Body of pancreas (tissue), 4 donors: ENCODE measurements around the gene ABCB11. TPM values are rescaled to one million over a fixed set of nuclear protein-coding genes. Genes with fewer than 3 reads are reported as not detected.
"Not testable (repeated sequence)": the region's sequence is repeated elsewhere in the genome, so short reads cannot be mapped to it uniquely, and the experiment has no call there.

ENCODE experiments used
- ATAC-seq: fragments of 150-250 bp; one replicate; pipeline ENCODE4 v1.9.1; 2016
- DNase-seq, 4 donors: peaks; one replicate each; pipeline ENCODE4 v3.0.0-alpha.2; 2019
- H3K27ac ChIP-seq, 4 donors: fragments of 200-600 bp; sonication (generic); 1 replicate in 3 of 4; 2 replicates in 1 of 4; pipeline versions ENCODE4 v1.5.1 to v1.6.1; 2016 to 2019; ENCODE audit warnings: mild to moderate bottlenecking in 1 of 4, mixed read lengths in 1 of 4, moderate library complexity in 1 of 4
- H3K27me3 ChIP-seq, 2 donors: fragments of 200-600 bp; sonication (generic); one replicate each; pipeline ENCODE4 v1.6.0; 2016; ENCODE audit warnings: mild to moderate bottlenecking in 1 of 2
- H3K36me3 ChIP-seq, 2 donors: fragments of 200-600 bp; sonication (generic); replicated peaks in 1 of 2; 2 replicates each; pipeline ENCODE4 v1.5.1; 2016; ENCODE audit warnings: low read depth in 2 of 2; ENCODE audit not compliant: insufficient read depth in 1 of 2
- H3K4me1 ChIP-seq: fragments of 200-600 bp; sonication (generic); one replicate; pipeline ENCODE4 v1.6.0; 2016
- H3K4me3 ChIP-seq, 2 donors: fragments of 200-600 bp; sonication (generic); 1 replicate in 1 of 2; 2 replicates in 1 of 2; pipeline ENCODE4 v1.5.1; 2016 to 2019
- H3K9me3 ChIP-seq, 3 donors: fragments of 200-600 bp; sonication (generic); 1 replicate in 2 of 3; 2 replicates in 1 of 3; pipeline ENCODE4 v1.5.1; 2016
- CTCF ChIP-seq, 7 experiments: fragments of 450-650 bp in 4 of 7; fragments of 200-600 bp in 3 of 7; sonication (generic) in 3 of 7; IDR thresholded peaks; one replicate each; pipeline ENCODE4 v1.5.1; 2016 to 2019; ENCODE audit warnings: antibody characterized with exemption in 7 of 7
- POLR2A ChIP-seq, 3 donors: fragments of 450-650 bp; IDR thresholded peaks; one replicate each; pipeline ENCODE4 v1.6.1; 2016; ENCODE audit warnings: antibody characterized with exemption in 3 of 3, mild to moderate bottlenecking in 2 of 3
- WGBS, 2 donors: methylation state at CpG; one replicate each; pipeline ENCODE4 v1.1.5; 2017; 5-methylcytosine and 5-hydroxymethylcytosine counted together
- intact Hi-C: fragments of 100-400 bp; cut with DNase I; formaldehyde crosslinking; loops from one replicate; pipeline ENCODE4 v1.15.1; 2023
- total RNA-seq, 2 donors: library from RNA; depleted of rRNA; stranded (reverse); fragments of >200 nt; gene quantifications; one replicate each; pipeline ENCODE4 v1.1.0, GENCODE V29; 2016

Gene ABCB11
- total RNA-seq, 2 donors from 2014 or later: 0.33 TPM; not detected in 1

- intact Hi-C loops: no loop called here
- H3K9me3 ChIP-seq: no peaks in the 10 kb centered on the region
- H3K27me3 ChIP-seq: no peaks in the 10 kb centered on the region
- H3K4me3 ChIP-seq: no peak overlapping the region
- peaks cover 24% of the 10 kb centered on the region for H3K4me1 ChIP-seq
- H3K27ac ChIP-seq: no peak overlapping the region
- H3K36me3 ChIP-seq: no peaks in the 10 kb centered on the region
- ATAC-seq: no peak
- no peak for TF ChIP-seq POLR2A (IDR thresholded peaks at IDR 0.05)
- TF ChIP-seq CTCF (IDR thresholded peaks at IDR 0.05): no peak
- DNase-seq: no peak
- 61 to 70% methylated on average over 3 of the region's 3 CpGs for WGBS, 2 donors
Measured at GRCh38 chr2:169014780-169015179, 16.3 kb downstream of the ABCB11 start.

GRCh38 chr2:169013628-169014026, 17.5 kb downstream of the ABCB11 start:
- Histone ChIP-seq H3K9me3 (no peaks in the 10 kb centered on the region), H3K4me3 (no peak overlapping the region), H3K27me3 (no peaks in the 10 kb centered on the region), H3K36me3 (no peaks in the 10 kb centered on the region), H3K27ac (peak overlapping the region in 1 of 4 donors; percentile 60), H3K4me1 (peaks cover 26% of the 10 kb centered on the region)
- TF ChIP-seq POLR2A (IDR thresholded peaks at IDR 0.05): no peak
- no peak for TF ChIP-seq CTCF (IDR thresholded peaks at IDR 0.05)
- DNase-seq (no peak), ATAC-seq (no peak)
- 46 to 48% methylated on average over 4 of the region's 4 CpGs for WGBS, 2 donors
- intact Hi-C loops: no loop called here

- no peak for ATAC-seq
- DNase-seq: no peak
- intact Hi-C loops: no loop called here
- H3K36me3 ChIP-seq: no peaks in the 10 kb centered on the region
- H3K9me3 ChIP-seq: no peaks in the 10 kb centered on the region
- 30 to 32% methylated on average over 6 of the region's 6 CpGs for WGBS, 2 donors
- H3K27ac ChIP-seq: peak overlapping the region in 1 of 4 donors; percentile 60
- H3K4me3 ChIP-seq: no peak overlapping the region
- peaks cover 26% of the 10 kb centered on the region for H3K4me1 ChIP-seq
- H3K27me3 ChIP-seq: no peaks in the 10 kb centered on the region
- TF ChIP-seq CTCF (IDR thresholded peaks at IDR 0.05) (no peak), POLR2A (IDR thresholded peaks at IDR 0.05) (no peak)
Measured at GRCh38 chr2:169012812-169013627, 18.1 kb downstream of the ABCB11 start.

- H3K4me3 ChIP-seq, intact Hi-C loops, H3K27me3 ChIP-seq, H3K36me3 ChIP-seq, H3K9me3 ChIP-seq: not testable (repeated sequence)
- Histone ChIP-seq H3K4me1 (peaks cover 26% of the 10 kb centered on the region), H3K27ac (peak overlapping the region in 1 of 4 donors; percentile 60)
- ATAC-seq (peak; percentile 78), DNase-seq (peak; percentile 23 to 58 (median 37))
- WGBS, 2 donors: 38 to 43% methylated on average over 5 of the region's 5 CpGs
Measured at GRCh38 chr2:169012191-169012792, 18.8 kb downstream of the ABCB11 start.

- ATAC-seq (no peak), DNase-seq (no peak)
- Histone ChIP-seq H3K27me3 (no peaks in the 10 kb centered on the region), H3K27ac (peak overlapping the region in 1 of 4 donors; percentile 60), H3K4me1 (peaks cover 26% of the 10 kb centered on the region), H3K9me3 (no peaks in the 10 kb centered on the region), H3K4me3 (no peak overlapping the region), H3K36me3 (no peaks in the 10 kb centered on the region)
- TF ChIP-seq CTCF (IDR thresholded peaks at IDR 0.05): no peak
- no peak for TF ChIP-seq POLR2A (IDR thresholded peaks at IDR 0.05)
- intact Hi-C loops: no loop called here
- 67 to 72% methylated on average over 2 of the region's 2 CpGs for WGBS, 2 donors
Measured at GRCh38 chr2:169011698-169012097, 19.4 kb downstream of the ABCB11 start.
